Mammary epithelial cell (primary cell): ENCODE data around the gene LRRC73.

ENCODE experiments used
- CTCF ChIP-seq, 2 donors: IDR thresholded peaks in 1 of 2; conservative IDR thresholded peaks in 1 of 2; 2 replicates each; pipeline ENCODE4 v1.5.1; 2011 to 2012; ENCODE audit warnings: inconsistent platforms in 2 of 2, low read length in 2 of 2, mild to moderate bottlenecking in 2 of 2, control low read depth in 1 of 2, low read depth in 1 of 2; ENCODE audit not compliant: insufficient read depth in 1 of 2; ENCODE audit errors: extremely low read depth in 1 of 2
- EZH2 ChIP-seq: IDR thresholded peaks from 2 replicates; pipeline ENCODE4 v1.6.1; 2012; ENCODE audit warnings: low read length, inconsistent platforms, borderline replicate concordance

GRCh38 chr6:43492673-43493072 is 17.5 kb downstream of the LRRC73 start:
- TF ChIP-seq EZH2 (no peak), CTCF (conservative IDR thresholded peaks at IDR 0.05 in 1 of 2, IDR thresholded peaks at IDR 0.05 in 1 of 2; ENCODE audit: extremely low read depth in 1 of 2, insufficient read depth in 1 of 2, low read depth in 1 of 2, low read length in 2 of 2) (no peak)
